Activated T-cell treated with anti-CD3 and anti-CD28 coated beads, Interleukin-2, amount 50 U/mL, for 1 hour (primary cell): ENCODE measurements around the gene RNF14.
"Not testable (repeated sequence)": the region's sequence is repeated elsewhere in the genome, so short reads cannot be mapped to it uniquely, and the experiment has no call there.

Source experiments
- DNase-seq: peaks from one replicate; pipeline ENCODE4 v3.0.0-alpha.2; 2020

RNF14 gene

DNA sequence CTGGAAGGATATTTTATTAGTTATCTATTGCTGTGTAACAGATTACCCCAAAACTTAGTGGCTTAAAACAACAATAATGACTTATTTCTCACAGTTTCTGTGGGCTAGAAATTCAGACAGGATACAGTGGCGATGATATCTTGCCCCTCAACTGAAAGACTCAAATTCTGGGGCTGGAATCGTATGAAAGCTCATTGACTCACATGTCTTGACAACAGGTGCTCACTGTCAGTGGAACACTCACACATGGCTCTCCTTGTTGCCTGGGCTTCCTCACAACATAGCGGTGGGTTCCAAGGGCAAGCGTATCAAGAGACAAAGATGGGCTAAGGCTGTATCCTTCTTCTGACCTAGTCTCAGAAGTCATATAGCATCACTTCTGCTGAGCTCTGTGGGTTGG, 47.7 kb downstream of the RNF14 start:
- DNase-seq: peak; percentile 41

DNA sequence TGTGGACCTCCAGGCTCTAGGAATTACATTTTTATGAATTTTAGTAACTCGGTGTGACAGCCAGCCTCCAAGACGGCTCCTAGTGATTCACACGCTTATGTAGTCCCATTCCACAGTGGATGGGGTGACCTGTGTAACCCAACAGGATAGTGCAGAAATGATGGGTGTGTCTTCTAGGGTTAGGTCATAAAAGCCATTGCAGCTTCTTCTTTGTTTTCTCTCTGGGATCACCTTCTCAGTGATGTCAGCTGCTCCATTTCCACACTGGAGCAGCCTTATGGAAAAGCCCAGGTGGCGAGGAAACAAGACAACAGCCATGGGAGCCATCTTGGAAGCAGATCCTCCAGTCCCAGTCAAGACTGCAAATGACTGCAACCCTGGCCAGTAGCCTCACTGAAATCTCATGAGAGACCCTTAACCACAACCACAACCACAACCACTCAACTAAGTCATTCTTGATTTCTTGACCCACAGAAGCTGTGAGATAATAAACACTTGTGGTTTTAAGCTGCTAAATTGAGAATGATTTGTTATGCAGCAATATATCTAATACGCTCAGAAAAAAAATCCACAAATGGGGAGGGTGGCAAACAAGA, 49.0 kb downstream of the RNF14 start:
- no peak for DNase-seq

- no peak for DNase-seq
Observed at GRCh38 chr5:142020122-142020659, 51.3 kb downstream of the RNF14 start.

GRCh38 chr5:142023836-142024235, 54.9 kb downstream of the RNF14 start:
- no peak for DNase-seq

GRCh38 chr5:142024771-142025304, 55.9 kb downstream of the RNF14 start:
- peak; percentile 81 for DNase-seq

- no peak for DNase-seq
Observed at GRCh38 chr5:142025637-142026036, 56.7 kb downstream of the RNF14 start.

GRCh38 chr5:142032150-142032549, 63.2 kb downstream of the RNF14 start:
- DNase-seq: no peak

DNA sequence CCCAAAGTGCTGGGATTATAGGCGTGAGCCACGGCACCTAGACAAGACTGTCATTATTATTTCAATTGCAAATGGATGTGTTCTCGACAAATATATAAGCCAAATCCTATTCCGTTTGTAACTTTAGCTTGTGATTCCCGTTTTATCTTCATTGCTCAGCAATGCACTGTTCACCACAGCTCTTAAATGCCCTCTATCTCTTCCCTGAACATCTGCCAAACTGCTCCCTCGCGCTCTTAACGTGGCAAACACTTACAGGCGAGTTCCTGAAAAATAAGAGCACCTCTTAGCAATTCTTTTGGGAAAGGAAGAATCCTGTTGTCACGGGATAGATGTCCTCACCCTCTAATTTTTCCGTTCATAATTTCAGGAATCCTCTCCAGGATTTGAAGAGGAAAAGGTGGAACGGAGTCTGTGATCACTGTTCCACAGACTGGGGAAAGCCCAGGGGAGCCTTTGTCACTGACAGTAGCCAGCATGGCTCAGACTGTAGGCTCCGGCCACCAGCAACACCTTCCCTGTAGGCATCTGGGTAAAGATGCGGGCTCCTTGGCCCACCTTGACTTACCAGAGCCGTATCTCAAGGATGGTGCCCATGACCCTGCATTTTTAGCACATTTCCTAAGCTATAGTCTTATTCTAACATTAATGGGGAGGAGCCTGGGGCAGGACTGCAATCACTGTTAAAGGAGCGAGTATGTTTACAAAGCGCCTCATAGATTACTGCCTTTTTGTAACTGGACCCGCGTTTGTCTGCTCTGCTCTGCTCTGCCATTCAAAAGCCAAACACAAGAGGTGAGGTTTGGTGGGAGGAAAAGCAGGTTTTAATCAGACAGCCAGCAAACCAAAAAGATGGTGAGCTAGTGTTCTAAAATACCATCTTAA, 64.1 kb downstream of the RNF14 start:
- no peak for DNase-seq

- not testable (repeated sequence) for DNase-seq
Observed at GRCh38 chr5:142033632-142034567, 65.0 kb downstream of the RNF14 start.

- no peak for DNase-seq
Observed at GRCh38 chr5:142034994-142035393, 66.1 kb downstream of the RNF14 start.

- DNase-seq: no peak
Observed at GRCh38 chr5:142036918-142037317, 68.0 kb downstream of the RNF14 start.

GRCh38 chr5:142037599-142037998, 68.7 kb downstream of the RNF14 start:
- DNase-seq: not testable (repeated sequence)

DNA sequence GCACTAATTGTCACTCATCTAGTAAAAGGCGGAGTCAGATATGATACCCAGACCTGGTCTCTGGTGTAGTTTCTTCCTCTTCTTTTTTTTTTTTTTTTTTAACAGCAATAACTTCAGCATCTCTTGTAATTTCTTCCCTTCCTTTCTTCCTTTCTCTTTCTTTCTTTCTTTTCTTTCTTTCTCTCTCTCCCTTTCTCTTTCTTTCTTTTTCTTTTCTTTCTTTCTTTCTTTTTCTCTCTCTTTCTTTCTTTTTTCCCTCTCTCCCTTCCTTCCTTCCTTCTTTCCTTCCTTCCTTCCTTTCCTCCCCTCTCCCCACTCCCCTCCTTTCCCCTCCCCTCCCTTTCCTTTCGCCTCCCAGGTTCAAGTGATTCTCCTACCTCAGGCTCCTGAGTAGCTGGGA, 69.8 kb downstream of the RNF14 start:
- no peak for DNase-seq
